Karpas-422 (cell line): ENCODE measurements around the gene LBHD1. TPM values are rescaled to one million over a fixed set of nuclear protein-coding genes. Genes with fewer than 3 reads are reported as not detected.
"Not testable (repeated sequence)": the region's sequence is repeated elsewhere in the genome, so short reads cannot be mapped to it uniquely, and the experiment has no call there.

Source experiments
- DNase-seq: peaks from one replicate; pipeline ENCODE4 v3.0.0-alpha.2; 2015
- H2AFZ ChIP-seq: fragments of 200-600 bp; sonication (generic); 2 replicates; pipeline ENCODE4 v1.6.1; 2014; ENCODE audit warnings: antibody characterized with exemption, low read length, mixed read lengths
- H3K27ac ChIP-seq: fragments of 200-600 bp; sonication (generic); 2 replicates; pipeline ENCODE4 v1.5.1; 2014; ENCODE audit warnings: mild to moderate bottlenecking, low read length, moderate library complexity
- H3K27me3 ChIP-seq: fragments of 200-600 bp; sonication (generic); 2 replicates; pipeline ENCODE4 v1.6.1; 2014; ENCODE audit warnings: low read length, mixed read lengths
- H3K36me3 ChIP-seq: fragments of 200-600 bp; sonication (generic); 2 replicates; pipeline ENCODE4 v1.6.1; 2014; ENCODE audit warnings: low read length, mixed read lengths; ENCODE audit not compliant: insufficient read depth
- H3K4me1 ChIP-seq: fragments of 200-600 bp; sonication (generic); 2 replicates; pipeline ENCODE4 v1.6.1; 2014; ENCODE audit warnings: mild to moderate bottlenecking, low read length, mixed read lengths
- H3K4me2 ChIP-seq: fragments of 200-600 bp; sonication (generic); 2 replicates; pipeline ENCODE4 v1.6.1; 2014; ENCODE audit warnings: low read length, low read depth, mild to moderate bottlenecking; ENCODE audit not compliant: poor library complexity, severe bottlenecking
- H3K4me3 ChIP-seq: fragments of 200-600 bp; sonication (generic); 2 replicates; pipeline ENCODE4 v1.5.1; 2014; ENCODE audit warnings: mild to moderate bottlenecking, antibody characterized with exemption, low read length, mixed read lengths
- H3K79me2 ChIP-seq: fragments of 200-600 bp; sonication (generic); 2 replicates; pipeline ENCODE4 v1.6.1; 2014; ENCODE audit warnings: mild to moderate bottlenecking, low read length, mixed read lengths
- H3K9ac ChIP-seq: fragments of 200-600 bp; sonication (generic); 2 replicates; pipeline ENCODE4 v1.6.0; 2014; ENCODE audit warnings: low read length
- H3K9me2 ChIP-seq: fragments of 200-600 bp; sonication (generic), shearing (Covaris generic); replicated peaks from 2 replicates; pipeline ENCODE4 v1.6.0; 2014; ENCODE audit warnings: mild to moderate bottlenecking, low read length, moderate library complexity; ENCODE audit not compliant: insufficient read depth
- H3K9me3 ChIP-seq: fragments of 300-700, 200-600 bp; sonication (generic); 2 replicates; pipeline ENCODE4 v1.6.1; 2014; ENCODE audit warnings: low read length, mixed read lengths
- H4K20me1 ChIP-seq: fragments of 200-600 bp; sonication (generic); 2 replicates; pipeline ENCODE4 v1.6.1; 2014; ENCODE audit warnings: mild to moderate bottlenecking, antibody characterized with exemption, low read length, low read depth; ENCODE audit not compliant: insufficient read depth
- total RNA-seq: library from RNA; depleted of rRNA; stranded (reverse); fragments of >200 nt; shearing (Covaris generic); gene quantifications from 2 replicates; pipeline ENCODE4 v1.2.3, GENCODE V29; 2014; ENCODE audit warnings: low replicate concordance

Gene LBHD1
- total RNA-seq, 1 experiment from 2014 or later = 18.4 TPM

DNA sequence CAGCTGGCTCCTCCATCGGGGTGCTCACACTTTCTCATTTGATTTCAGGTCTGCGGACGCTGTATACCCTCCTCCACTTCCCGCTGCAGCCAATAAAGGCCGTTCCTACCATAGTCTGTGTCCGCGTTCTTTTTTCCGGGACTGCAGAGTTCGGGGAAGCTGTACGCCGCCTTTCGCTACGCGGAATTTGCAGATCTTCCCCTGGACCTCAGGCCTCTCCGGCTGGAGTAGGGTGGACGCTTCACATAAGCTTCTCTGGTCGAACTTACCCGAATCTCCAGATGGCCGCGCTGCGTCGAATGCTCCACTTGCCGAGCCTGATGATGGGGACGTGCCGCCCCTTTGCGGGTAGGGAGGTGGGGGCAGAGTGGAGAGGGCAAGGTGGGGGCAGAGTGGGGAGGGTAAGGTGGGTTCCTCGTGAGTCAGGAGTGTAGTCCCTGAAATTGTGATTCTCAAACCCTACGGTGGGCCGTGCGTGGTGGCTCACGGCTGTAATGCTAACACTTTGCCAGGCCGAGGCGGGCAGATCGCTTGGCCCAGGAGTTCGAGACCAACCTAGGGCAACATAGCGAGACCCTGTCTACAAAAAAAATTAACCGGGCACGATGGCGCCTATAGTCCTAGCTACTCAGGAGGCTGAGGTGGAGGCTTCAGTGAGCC lies 6.3 kb downstream of the LBHD1 start:
- no peak overlapping the region for H2AFZ ChIP-seq
- peaks cover 17% of the 10 kb centered on the region for H3K36me3 ChIP-seq

DNA sequence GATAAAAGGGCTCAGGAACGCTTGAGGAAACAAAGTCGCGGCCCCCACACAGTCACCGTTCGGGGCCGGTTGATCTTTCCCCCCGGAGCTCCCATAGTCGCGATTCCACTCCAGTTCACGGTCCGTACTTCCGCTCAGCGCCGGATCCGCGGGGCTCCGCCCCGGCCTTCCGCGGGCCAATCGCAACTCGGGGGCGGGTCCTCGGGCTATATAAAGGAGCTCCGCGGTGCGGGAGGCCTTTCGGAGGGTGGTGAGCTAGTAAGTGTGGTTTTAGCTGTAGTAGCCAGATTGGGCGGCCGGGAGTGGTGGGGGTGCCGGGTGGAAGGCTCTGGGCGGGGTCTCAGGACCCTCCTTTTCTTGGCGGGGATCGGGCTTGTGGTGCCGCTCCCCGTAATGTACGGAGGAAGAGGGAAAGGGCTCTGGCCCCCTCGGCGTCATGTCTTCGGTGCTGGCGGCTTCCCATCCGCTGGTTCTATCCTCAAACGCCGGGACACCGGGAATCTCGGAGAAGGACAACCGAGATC lies 6.9 kb downstream of the LBHD1 start, which contains the start of the genes C11orf98 and CSKMT:
Gene C11orf98, minus strand, starts transcription at position 136 of the 524 bp plus-strand sequence. Its CDS starts 41 bp downstream, at position 95.
Gene CSKMT, plus strand, starts transcription at position 238 of the 524 bp plus-strand sequence. CDS start 568 bp downstream, outside the sequence.
- H3K9me3 ChIP-seq = no peaks in the 10 kb centered on the region
- H4K20me1 ChIP-seq = no peaks in the 10 kb centered on the region; the same call in 1 of the 2 replicates
- peak within 1 kb of the TSS; percentile 76 for H3K4me2 ChIP-seq
- no peaks in the 10 kb centered on the region for H3K9me2 ChIP-seq
- peaks cover 53% of the 10 kb centered on the region for H3K79me2 ChIP-seq
- H3K27ac ChIP-seq = peak within 1 kb of the TSS; percentile 88
- H3K27me3 ChIP-seq = no peaks in the 10 kb centered on the region
- H3K36me3 ChIP-seq = peaks cover 17% of the 10 kb centered on the region
- H2AFZ ChIP-seq = peak within 1 kb of the TSS; percentile 84; the same call in 1 of the 2 replicates
- peak; percentile 98 for DNase-seq
- H3K4me1 ChIP-seq = peaks cover 34% of the 10 kb centered on the region
- H3K9ac ChIP-seq = peak within 1 kb of the TSS; percentile 100
- peak within 1 kb of the TSS; percentile 100 for H3K4me3 ChIP-seq

More for the DNA sequence above, 6.3 kb downstream of the LBHD1 start:
- H3K4me2 ChIP-seq = peak overlapping the region; percentile 76
- no peaks in the 10 kb centered on the region; the same call in 1 of the 2 replicates for H4K20me1 ChIP-seq
- H3K27ac ChIP-seq = peak overlapping the region; percentile 88
- DNase-seq = peak; percentile 81
- H3K9me2 ChIP-seq = no peaks in the 10 kb centered on the region
- H3K79me2 ChIP-seq = peaks cover 58% of the 10 kb centered on the region
- H3K9me3 ChIP-seq = no peaks in the 10 kb centered on the region
- peak overlapping the region; percentile 100 for H3K4me3 ChIP-seq
- peak overlapping the region; percentile 100 for H3K9ac ChIP-seq
- peaks cover 40% of the 10 kb centered on the region for H3K4me1 ChIP-seq
- no peaks in the 10 kb centered on the region for H3K27me3 ChIP-seq

DNA sequence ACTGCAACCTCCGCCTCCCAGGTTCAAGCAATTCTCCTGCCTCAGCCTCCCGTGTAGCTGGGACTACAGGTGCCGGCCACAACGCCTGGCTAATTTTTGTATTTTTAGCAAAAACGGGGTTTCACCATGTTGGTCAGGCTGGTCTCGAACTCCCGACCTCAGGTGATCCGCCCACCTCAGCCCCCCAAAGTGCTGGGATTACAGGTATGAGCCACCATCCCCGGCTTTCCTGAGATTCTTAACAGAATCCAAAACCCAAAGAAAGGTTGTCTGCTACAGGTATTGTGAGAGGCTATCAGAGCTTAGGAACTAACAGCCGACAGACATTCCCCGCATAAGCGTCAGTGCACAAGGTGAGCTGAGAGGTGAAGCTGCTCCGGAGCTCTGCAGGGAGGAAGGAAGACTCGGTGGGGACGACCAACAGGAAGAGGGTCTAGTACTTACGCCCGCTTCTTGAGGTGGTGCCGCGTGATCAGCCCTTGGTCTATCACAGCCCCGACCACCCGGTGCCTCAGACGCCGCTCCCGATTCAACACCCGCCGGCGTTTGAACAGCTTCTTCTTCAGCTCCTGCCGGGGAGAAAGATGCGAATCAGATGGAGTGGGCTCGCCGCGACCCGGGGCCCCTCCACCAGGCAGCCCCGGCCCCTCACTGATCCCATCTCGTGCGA lies 7.5 kb downstream of the LBHD1 start:
- peak overlapping the region; percentile 88 for H3K27ac ChIP-seq
- H3K4me3 ChIP-seq = peak overlapping the region; percentile 100
- no peaks in the 10 kb centered on the region for H3K27me3 ChIP-seq
- H3K9me2 ChIP-seq = no peaks in the 10 kb centered on the region
- H3K4me2 ChIP-seq = peak overlapping the region; percentile 76
- H3K9me3 ChIP-seq = no peaks in the 10 kb centered on the region
- DNase-seq = peak; percentile 89
- peaks cover 47% of the 10 kb centered on the region for H3K79me2 ChIP-seq
- no peaks in the 10 kb centered on the region; the same call in 1 of the 2 replicates for H4K20me1 ChIP-seq
- peak overlapping the region; percentile 100 for H3K9ac ChIP-seq
- peak overlapping the region; percentile 84; the same call in 1 of the 2 replicates for H2AFZ ChIP-seq
- peaks cover 17% of the 10 kb centered on the region for H3K36me3 ChIP-seq
- peaks cover 30% of the 10 kb centered on the region for H3K4me1 ChIP-seq

DNA sequence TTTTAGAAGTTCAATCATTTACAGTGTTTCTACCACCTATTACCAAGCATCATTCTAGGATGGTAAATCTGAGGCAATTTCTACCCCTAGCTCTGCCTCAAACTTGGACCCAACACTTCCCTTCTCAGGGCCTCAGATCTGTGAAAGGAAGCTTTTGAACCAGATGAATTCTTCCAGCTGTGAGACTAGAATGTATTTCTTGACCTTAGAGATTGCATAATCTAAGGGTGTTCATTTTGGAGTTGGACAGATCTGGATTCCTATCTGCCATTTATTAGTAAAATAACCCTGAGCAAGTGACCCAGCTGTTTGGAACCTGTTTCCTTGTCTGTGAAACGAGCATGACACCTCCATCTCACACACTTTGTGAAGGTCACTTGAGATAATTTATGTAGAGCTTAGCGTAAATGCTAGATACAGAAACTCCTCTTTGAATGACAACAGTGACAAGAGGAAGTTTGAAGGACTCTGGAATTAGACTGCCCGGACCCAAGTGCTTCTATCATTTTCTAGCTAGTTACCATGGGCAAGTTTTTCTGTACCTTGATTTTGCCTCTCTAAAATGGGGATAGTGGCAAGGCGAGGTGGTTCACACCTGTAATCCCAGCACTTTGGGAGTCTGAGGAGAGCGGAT lies 15.2 kb downstream of the LBHD1 start:
- no peak overlapping the region for H3K27ac ChIP-seq
- H3K4me1 ChIP-seq = peaks cover 8% of the 10 kb centered on the region
- H3K9me3 ChIP-seq = no peaks in the 10 kb centered on the region
- H2AFZ ChIP-seq = peak overlapping the region; percentile 44; the same call in 1 of the 2 replicates
- no peak for DNase-seq
- H3K9ac ChIP-seq = no peak overlapping the region
- peaks cover 12% of the 10 kb centered on the region for H3K79me2 ChIP-seq
- H4K20me1 ChIP-seq = no peaks in the 10 kb centered on the region
- no peak overlapping the region for H3K4me3 ChIP-seq
- no peaks in the 10 kb centered on the region for H3K27me3 ChIP-seq
- H3K36me3 ChIP-seq = no peaks in the 10 kb centered on the region; the same call in 1 of the 2 replicates
- H3K4me2 ChIP-seq = no peak overlapping the region
- H3K9me2 ChIP-seq = no peaks in the 10 kb centered on the region

DNA sequence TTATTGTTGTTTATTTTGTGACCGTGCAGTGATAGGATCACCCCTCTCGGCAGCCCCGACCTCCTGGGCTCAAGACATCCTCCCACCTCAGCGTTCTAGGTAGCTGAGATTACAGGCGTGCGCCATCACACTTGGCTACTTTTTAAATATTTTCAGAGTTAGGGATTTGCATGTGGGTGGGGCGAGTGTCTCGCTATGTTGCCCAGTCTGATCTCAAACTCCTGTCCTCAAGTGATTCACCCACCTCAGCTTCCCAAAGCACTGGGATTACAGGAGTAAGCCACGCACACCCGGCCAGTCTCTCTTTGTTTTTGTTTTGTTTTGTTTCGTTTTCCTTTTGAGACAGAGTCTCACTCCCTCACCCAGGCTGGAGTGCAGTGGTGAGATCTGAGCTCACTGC lies 17.8 kb downstream of the LBHD1 start:
- no peak for DNase-seq
- no peaks in the 10 kb centered on the region for H3K27me3 ChIP-seq
- no peak overlapping the region for H3K27ac ChIP-seq
- no peak overlapping the region for H3K4me3 ChIP-seq
- H4K20me1 ChIP-seq = no peaks in the 10 kb centered on the region
- 0 out of 2 replicates have a peak overlapping the region, but pooled peaks have one; percentile 20 for H2AFZ ChIP-seq
- no peaks in the 10 kb centered on the region for H3K9me2 ChIP-seq
- H3K4me1 ChIP-seq = peaks cover 15% of the 10 kb centered on the region
- no peak overlapping the region for H3K9ac ChIP-seq
- H3K36me3 ChIP-seq = 0 out of 2 replicates have a peak, but pooled peaks cover 3% of the 10 kb centered on the region
- no peaks in the 10 kb centered on the region for H3K9me3 ChIP-seq
- peaks cover 26% of the 10 kb centered on the region for H3K79me2 ChIP-seq
- peak overlapping the region; percentile 78 for H3K4me2 ChIP-seq

DNA sequence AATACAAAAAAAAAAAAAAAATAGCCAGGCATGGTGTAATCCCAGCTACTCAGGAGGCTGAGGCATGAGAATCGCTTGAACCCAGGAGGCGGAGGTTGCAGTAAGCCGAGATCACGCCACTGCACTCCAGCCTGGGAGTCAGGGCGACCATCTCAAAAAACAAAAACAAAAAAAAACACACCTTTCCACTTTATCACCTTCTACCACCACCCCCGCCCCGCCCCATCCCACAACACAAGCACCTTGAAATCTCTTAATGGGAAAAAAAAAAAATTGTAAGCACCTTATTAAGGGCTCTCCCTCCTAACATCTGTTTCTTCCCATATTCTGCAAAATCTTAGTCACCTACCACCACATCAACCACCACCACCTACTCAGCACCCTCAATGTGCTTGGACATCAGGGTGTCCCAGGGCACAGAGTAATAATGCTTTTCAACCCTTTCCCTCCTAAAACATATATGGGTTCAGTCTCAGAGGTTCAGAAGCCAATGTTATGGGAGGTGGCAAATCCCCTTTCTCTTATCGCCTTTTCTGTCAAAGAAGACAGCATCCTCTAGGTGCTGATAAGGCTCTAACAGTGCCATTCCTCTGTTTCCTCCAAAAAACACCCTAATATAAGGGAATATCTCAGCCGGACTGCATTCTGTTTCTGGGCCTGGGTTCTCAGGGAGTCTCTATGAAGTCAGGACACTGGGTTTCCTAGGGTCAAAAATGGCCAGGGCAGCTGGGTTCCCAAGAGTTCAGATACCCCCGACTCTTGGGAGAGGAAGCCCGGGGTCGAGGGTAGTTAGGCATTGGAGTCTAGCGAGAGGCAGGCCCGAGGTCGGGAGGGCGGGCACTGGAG lies 19.7 kb downstream of the LBHD1 start:
- Histone ChIP-seq H3K27ac (no peak overlapping the region), H3K4me2 (peak overlapping the region; percentile 78), H3K27me3 (no peaks in the 10 kb centered on the region), H3K9ac (peak overlapping the region; percentile 82), H3K79me2 (peaks cover 26% of the 10 kb centered on the region), H3K36me3 (0 out of 2 replicates have a peak, but pooled peaks cover 3% of the 10 kb centered on the region), H3K4me1 (peaks cover 15% of the 10 kb centered on the region), H3K4me3 (peak overlapping the region; percentile 79), H4K20me1 (no peaks in the 10 kb centered on the region), H3K9me2 (no peaks in the 10 kb centered on the region), H3K9me3 (no peaks in the 10 kb centered on the region), H2AFZ (no peak overlapping the region)
- DNase-seq = no peak

DNA sequence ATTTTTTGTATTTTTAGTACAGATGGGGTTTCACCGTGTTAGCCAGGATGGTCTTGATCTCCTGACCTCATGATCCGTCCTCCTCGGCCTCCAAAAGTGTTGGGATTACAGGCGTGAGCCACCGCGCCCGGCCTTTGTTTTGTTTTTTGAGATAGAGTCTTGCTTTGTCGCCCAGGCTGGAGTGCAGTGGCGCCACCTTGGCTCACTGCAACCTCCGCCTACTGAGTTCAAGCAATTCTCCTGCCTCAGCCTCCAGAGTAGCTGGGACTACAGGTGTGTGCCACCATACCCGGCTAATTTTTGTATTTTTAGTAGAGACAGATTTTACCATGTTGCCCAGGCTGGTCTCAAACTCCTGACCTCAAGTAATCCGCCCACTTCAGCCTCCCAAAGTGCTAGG lies 21.8 kb downstream of the LBHD1 start:
- H3K9ac ChIP-seq, H3K36me3 ChIP-seq, H3K9me2 ChIP-seq, H3K27me3 ChIP-seq, H3K4me2 ChIP-seq, H3K27ac ChIP-seq, DNase-seq, H3K9me3 ChIP-seq, H3K4me3 ChIP-seq, H2AFZ ChIP-seq, H4K20me1 ChIP-seq: not testable (repeated sequence)
- Histone ChIP-seq H3K4me1 (peaks cover 24% of the 10 kb centered on the region), H3K79me2 (peaks cover 37% of the 10 kb centered on the region)
